ENCODE results near the gene ATP8A2.

ATP8A2 gene

DNA sequence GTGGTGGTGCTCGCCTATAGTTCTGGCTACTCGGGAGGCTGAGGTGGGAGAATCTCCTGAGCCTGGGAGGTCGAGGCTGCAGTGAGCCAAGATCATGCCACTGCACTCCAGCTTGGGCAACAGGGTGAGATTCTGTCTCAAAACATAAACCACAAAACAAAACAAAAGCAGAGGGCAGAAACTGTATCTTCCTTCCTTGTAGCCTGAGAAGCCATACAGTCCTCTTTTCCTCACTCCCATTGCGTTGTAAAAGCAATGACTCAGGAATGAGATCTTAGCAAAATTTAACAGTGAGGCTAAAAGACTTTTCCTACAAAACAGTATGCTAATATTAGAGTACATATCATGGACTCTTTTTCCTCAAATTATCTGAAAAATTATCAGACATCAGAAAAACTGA is 549.2 kb downstream of the ATP8A2 start:
- TF ChIP-seq, protein P1, sequence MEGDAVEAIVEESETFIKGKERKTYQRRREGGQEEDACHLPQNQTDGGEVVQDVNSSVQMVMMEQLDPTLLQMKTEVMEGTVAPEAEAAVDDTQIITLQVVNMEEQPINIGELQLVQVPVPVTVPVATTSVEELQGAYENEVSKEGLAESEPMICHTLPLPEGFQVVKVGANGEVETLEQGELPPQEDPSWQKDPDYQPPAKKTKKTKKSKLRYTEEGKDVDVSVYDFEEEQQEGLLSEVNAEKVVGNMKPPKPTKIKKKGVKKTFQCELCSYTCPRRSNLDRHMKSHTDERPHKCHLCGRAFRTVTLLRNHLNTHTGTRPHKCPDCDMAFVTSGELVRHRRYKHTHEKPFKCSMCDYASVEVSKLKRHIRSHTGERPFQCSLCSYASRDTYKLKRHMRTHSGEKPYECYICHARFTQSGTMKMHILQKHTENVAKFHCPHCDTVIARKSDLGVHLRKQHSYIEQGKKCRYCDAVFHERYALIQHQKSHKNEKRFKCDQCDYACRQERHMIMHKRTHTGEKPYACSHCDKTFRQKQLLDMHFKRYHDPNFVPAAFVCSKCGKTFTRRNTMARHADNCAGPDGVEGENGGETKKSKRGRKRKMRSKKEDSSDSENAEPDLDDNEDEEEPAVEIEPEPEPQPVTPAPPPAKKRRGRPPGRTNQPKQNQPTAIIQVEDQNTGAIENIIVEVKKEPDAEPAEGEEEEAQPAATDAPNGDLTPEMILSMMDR (IDR thresholded peaks at IDR 0.05), result no peak
- Histone ChIP-seq H3K4me1 (no peaks in the 10 kb centered on the region), H3K27me3 (ENCODE audit: control insufficient read depth, insufficient read depth, low read length) (no peaks in the 10 kb centered on the region), H3K79me2 (no peaks in the 10 kb centered on the region), H3K4me2 (ENCODE audit: low read length) (no peak overlapping the region), H3K9ac (no peak overlapping the region), H2AFZ (no peak overlapping the region), H3K9me3 (ENCODE audit: control insufficient read depth, low read length) (no peaks in the 10 kb centered on the region), H3K36me3 (ENCODE audit: control insufficient read depth, insufficient read depth, low read length) (no peaks in the 10 kb centered on the region), H3K4me3 (ENCODE audit: low read depth, low read length) (no peak overlapping the region), H3K27ac (no peak overlapping the region)

- TF ChIP-seq, protein P1 (IDR thresholded peaks at IDR 0.05), result no peak
- no peak overlapping the region for H3K27ac ChIP-seq
- H3K9me3 ChIP-seq (ENCODE audit: control insufficient read depth, low read length), result no peaks in the 10 kb centered on the region
Observed at GRCh38 chr13:25922376-25922775, 550.6 kb downstream of the ATP8A2 start.

GRCh38 chr13:25923217-25924085 is 551.7 kb downstream of the ATP8A2 start:
- no peaks in the 10 kb centered on the region for H3K36me3 ChIP-seq (ENCODE audit: control insufficient read depth, insufficient read depth, low read length)
- H3K4me1 ChIP-seq, result no peaks in the 10 kb centered on the region
- H3K27me3 ChIP-seq (ENCODE audit: control insufficient read depth, insufficient read depth, low read length), result no peaks in the 10 kb centered on the region
- no peak overlapping the region for H3K9ac ChIP-seq
- no peaks in the 10 kb centered on the region for H3K79me2 ChIP-seq
- H3K27ac ChIP-seq, result no peak overlapping the region
- no peaks in the 10 kb centered on the region for H3K9me3 ChIP-seq (ENCODE audit: control insufficient read depth, low read length)
- TF ChIP-seq, protein P1 (IDR thresholded peaks at IDR 0.05), result no peak
- H2AFZ ChIP-seq, result no peak overlapping the region
- no peak overlapping the region for H3K4me2 ChIP-seq (ENCODE audit: low read length)
- H3K4me3 ChIP-seq (ENCODE audit: low read depth, low read length), result no peak overlapping the region

More at GRCh38 chr13:25922376-25922775, 550.6 kb downstream of the ATP8A2 start:
- H3K4me2 ChIP-seq (ENCODE audit: low read length), result no peak overlapping the region
- H2AFZ ChIP-seq, result no peak overlapping the region
- H3K79me2 ChIP-seq, result no peaks in the 10 kb centered on the region
- H3K9ac ChIP-seq, result no peak overlapping the region
- no peak overlapping the region for H3K4me3 ChIP-seq (ENCODE audit: low read depth, low read length)
- no peaks in the 10 kb centered on the region for H3K27me3 ChIP-seq (ENCODE audit: control insufficient read depth, insufficient read depth, low read length)
- no peaks in the 10 kb centered on the region for H3K4me1 ChIP-seq
- no peaks in the 10 kb centered on the region for H3K36me3 ChIP-seq (ENCODE audit: control insufficient read depth, insufficient read depth, low read length)

DNA sequence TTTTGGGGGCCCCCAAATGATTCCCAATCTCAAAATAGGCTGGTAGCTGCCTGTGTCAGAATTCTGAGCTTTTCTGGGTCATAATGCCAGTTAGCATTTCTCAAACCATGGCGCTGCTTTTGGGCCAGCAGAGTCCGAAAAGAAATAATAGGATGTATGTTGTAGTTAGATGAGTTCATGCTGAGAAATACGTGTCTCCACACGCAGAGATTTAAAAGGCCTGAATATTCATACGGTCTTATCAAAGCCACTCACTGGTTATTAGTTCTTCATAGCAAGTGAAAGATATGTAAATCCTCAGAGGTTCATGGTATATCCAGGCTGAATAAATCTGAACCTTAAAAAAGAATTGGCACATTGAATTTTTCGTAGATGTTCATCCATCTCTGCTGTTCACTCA is 555.6 kb downstream of the ATP8A2 start:
- no peak overlapping the region for H3K4me3 ChIP-seq (ENCODE audit: low read depth, low read length)

More for the DNA sequence above, 555.6 kb downstream of the ATP8A2 start:
- TF ChIP-seq, protein P1 (IDR thresholded peaks at IDR 0.05), result no peak
- no peak overlapping the region for H2AFZ ChIP-seq
- no peaks in the 10 kb centered on the region for H3K4me1 ChIP-seq
- H3K79me2 ChIP-seq, result no peaks in the 10 kb centered on the region
- H3K27me3 ChIP-seq (ENCODE audit: control insufficient read depth, insufficient read depth, low read length), result no peaks in the 10 kb centered on the region
- H3K4me2 ChIP-seq (ENCODE audit: low read length), result no peak overlapping the region
- no peak overlapping the region for H3K9ac ChIP-seq
- H3K9me3 ChIP-seq (ENCODE audit: control insufficient read depth, low read length), result no peaks in the 10 kb centered on the region
- H3K27ac ChIP-seq, result no peak overlapping the region
- H3K36me3 ChIP-seq (ENCODE audit: control insufficient read depth, insufficient read depth, low read length), result no peaks in the 10 kb centered on the region

All from parathyroid adenoma (tissue), 2 donors.